HCEC 1CT (cell line): Measurements from ENCODE around the gene NEK9.
"Not testable (repeated sequence)": the region's sequence is repeated elsewhere in the genome, so short reads cannot be mapped to it uniquely, and the experiment has no call there.

Experiments
- DNase-seq: peaks from one replicate; pipeline ENCODE4 v3.0.0-alpha.2; 2017

NEK9 gene

DNA sequence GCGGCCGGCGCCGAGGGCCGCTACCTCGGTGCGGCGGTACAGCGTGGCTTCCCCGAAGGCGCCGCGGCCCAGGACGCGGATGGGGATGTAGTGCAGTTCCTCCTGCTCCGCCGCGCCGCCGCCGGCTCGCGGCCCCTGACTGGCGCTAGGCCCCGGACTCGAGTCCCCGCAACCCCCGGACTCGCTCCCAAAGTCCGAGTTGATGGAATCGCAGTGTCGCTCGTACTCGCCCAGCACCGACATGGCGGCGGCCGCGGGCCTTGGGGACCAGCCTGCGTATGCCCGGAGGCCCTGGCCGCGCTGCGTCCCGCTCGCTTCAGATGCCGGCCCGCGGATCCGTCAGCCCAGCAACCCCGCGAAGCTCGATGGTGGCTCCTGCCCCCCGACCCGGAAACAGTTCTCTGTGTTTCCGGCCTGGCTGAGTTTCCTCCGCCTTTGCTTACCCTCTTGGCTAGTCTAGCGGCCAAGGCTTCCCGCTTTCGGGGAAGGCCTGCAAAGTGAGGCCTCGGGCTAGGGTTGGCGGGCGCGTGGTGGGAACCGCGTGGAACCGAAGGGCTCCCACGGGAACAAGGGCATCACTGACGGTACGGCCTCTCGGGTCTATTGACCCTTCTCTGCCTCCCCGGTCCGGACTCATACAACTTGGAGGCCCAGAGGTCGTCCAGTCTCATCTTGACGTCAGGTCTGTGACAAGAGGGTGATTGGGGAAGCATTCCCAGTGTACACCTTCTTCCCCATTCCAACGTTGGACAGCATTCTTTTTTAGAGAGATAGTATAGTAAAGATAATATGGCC lies at the start of gene NEK9:
Gene NEK9 (minus strand): TSS at position 370 of the 795 bp plus-strand sequence. CDS start 127 bp downstream, at position 243.
- peak; percentile 84 for DNase-seq

GRCh38 chr14:75176142-75176820 lies 49.4 kb upstream of the NEK9 start, which contains the start of gene TMED10:
Gene TMED10 (minus strand): TSS chr14:75176612. CDS start chr14:75176579, 33 bp downstream.
- DNase-seq: peak; percentile 86

GRCh38 chr14:75175677-75176141 lies 48.9 kb upstream of the NEK9 start:
- DNase-seq: no peak

GRCh38 chr14:75174066-75174465 lies 47.2 kb upstream of the NEK9 start:
- no peak for DNase-seq

DNA sequence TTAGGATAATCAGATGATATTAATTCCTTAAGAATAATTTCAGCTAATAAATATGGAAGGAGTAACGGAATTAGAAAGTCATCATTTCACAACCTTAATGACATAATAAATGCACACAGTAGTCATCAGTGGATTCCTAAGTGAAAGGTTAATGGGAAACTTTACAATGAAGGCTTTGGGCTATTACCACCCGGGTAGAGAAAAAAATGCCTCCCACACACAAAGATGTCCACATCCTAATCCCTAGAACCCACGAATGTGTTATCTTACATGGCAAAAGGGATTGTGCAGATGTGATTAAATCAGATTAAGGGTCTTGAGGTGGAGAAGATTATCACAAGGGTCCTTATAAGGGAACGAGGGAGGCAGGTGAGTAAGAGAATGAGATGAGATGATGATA lies 43.9 kb upstream of the NEK9 start:
- no peak for DNase-seq

DNA sequence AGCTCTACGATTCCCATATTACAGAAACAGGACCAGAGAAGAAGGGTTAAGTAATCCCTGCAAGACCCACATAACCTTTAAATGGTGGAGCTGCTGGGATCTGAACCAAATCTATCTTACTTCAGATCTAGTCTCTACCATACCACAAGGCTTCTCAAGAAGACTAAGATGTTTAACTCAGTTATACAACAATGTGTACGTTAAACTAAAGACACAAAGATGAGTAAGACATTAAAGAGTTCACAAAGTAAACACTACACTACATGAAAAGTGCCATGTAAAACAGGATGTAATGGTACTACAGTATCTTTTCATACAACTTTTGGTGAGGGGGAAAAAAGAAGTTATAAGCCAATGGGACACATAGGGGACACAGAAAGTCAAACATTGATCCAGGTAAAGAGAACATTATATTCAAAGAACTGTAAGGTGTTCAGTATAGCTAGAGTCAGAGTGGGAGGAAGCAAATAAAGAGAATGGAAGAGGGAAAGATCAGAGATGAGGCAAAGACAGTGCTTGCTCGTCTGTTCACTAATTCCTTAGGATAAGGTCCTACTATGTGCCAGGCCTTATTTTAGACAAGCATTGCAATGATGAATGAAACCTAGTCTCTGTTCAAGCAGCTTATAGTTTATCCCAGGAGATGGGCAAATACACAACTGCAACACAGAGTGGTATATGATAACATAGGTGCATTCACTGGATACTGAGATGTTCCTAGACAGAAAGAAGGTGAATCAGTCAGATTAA lies 41.9 kb upstream of the NEK9 start:
- no peak for DNase-seq

DNA sequence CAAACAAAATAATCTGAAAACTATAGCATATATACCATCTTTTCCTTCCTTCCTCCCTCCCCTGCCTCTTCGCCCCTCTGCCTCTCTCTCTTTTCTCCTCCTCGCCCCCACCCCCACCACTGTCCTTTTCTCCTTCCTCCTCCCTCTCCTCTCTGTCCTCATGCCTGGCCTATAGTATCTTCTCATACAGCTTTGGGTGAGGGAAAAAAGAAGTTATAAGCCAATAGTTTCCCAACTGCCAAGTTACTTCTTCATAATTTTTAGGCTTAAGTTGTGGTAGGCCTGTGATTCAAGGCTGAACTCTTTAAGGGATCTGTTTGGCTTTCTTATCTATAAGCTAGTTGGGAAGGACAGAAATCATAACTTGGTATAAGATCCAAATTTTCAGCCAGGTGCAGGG lies 40.5 kb upstream of the NEK9 start:
- DNase-seq: no peak

DNA sequence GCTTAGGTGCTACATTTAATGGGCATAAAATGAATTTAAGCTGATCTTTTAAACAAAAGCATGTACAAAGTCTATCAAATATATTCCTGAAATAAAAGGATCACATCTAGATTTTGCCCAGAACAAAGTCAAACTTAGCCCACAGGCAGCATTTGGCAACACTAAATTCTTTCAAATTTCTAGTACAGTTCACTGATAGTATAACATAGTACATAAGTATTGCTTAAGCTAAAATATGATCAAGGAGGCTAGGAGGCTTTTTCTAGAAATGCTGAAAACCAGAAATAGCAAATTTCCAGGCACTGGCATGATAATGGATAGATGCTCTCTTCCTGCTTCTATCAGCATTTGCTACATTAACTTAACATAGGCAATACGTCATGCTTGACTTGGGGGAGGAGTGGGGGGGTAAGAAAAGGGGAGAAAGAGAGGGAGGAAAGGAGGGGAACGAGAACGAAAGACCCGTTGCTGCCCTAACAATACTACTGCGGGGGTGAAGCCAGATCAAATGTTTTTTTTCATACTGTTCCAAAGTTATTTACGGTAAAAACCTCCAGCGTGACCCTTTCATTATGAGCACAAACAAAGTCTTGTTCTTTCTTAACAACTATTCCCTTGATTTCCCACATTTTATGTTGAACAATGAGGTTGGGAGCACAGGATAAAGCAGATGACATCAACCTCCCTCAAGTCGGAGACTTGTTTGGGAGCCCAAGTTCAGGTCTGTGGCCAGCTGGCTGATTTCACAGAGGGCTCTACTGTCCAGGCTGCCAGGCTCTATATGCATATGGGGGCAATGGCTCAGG lies 38.9 kb upstream of the NEK9 start:
- no peak for DNase-seq

GRCh38 chr14:75164809-75165208 lies 38.0 kb upstream of the NEK9 start:
- no peak for DNase-seq

- no peak for DNase-seq
Measured at GRCh38 chr14:75163677-75164076, 36.8 kb upstream of the NEK9 start.

DNA sequence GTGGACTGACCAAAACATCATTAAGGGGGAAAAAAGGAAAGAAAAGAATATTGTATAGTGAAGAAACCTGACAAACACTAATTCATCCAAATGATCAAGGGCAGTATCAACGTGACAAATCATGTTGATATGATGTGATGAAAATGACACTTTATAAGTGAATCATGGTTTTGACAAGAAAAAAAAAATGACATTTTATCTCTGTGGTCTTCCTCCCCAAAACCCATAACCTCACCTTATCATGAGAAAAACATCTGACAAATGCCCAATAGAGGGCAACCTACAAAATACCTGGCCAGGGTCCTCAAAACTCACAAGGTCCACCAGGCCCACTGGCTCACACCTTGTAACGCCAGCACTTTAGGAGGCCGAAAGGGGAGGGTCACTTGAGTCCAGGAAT lies 35.8 kb upstream of the NEK9 start:
- DNase-seq: no peak

DNA sequence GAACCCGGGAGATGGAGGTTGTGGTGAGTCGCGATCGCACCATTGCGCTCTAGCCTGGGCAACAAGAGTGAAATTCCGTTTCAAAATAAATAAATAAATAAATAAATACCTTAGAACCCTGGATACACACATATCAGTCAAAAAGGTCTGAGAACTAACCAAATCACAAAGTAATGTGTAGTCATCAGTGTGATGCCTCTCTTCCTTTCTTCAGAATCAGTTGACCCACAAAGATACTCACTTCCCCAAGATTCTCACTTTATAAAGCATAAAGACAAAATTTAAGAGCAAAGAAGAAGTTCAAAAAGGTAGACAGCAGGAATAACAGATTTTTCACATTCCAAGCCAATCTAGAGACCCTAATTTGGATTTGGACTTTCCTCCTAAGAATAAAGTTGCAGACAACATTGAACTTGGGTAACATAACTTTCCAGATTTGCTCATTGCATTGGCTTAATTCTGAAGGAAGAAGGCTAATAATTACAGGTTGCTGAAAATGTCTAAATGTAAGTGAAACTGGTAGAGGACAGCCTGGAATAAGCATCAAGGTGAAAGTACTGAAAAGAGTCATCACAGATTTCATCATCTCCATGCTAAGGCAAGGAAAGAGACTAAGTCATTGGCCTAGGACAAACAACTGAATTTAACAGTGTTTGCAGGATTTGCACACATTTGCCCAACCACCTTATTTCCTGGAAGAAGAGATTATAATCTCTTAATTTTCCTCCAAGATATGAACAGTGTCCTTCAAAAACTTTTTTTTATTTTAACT lies 32.2 kb upstream of the NEK9 start:
- no peak for DNase-seq

GRCh38 chr14:75156901-75157300 lies 30.1 kb upstream of the NEK9 start:
- DNase-seq: no peak

DNA sequence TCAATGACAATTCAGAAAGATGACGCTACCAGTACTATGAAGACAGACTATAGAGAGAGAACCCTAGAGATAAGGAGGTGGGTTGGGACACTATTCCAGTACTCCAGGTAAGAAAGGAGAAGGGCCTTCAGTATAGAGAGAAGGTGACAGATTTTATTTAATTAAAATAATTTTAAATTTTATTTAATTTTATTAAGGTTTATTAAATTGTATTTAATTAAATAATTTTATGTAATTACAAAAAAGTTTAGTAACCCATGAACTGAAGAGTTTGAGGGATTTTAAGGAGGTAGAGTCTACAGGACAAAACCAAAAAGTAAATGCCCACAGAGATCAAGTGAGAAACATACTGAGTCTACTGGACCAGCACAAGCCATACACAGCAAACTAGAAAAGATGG lies 29.3 kb upstream of the NEK9 start:
- no peak for DNase-seq

DNA sequence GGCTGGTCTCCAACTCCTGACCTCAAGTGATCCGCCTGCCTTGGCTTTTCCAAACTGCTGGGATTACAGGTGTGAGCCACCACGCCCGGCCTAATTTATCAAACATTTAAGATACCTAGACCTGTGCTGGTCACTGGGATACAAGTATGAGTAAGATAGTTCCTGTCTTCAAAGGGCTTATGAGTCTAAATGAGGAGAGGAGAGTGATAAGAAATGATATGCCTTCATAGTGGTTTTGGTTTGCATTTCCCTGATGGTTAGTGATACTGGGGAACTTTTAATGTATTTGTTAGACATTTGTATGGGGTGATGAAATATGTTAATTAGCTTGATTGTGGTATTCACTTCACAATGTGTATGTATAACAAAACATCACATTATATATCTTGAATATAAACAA lies 28.3 kb upstream of the NEK9 start:
- DNase-seq: no peak

DNA sequence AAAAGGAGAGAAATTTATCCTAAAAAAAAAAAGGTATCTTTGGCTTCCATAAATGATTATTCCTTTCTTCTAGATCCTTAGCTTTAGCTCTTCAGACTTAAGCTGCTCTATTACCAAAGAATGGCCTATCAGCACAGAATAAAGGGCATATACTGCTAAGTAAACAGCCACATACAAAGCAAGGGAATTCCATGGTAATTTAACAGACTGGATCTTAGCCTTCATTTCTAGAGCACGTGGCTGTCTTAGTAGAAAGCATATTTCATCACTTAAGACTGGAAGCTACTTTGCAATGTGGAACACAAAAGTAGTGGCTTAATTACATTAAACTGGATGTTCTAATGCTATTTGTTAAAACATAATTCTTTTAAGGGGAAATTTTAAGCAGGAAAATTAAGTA lies 26.4 kb upstream of the NEK9 start:
- no peak for DNase-seq

- DNase-seq: no peak
Measured at GRCh38 chr14:75151851-75152250, 25.0 kb upstream of the NEK9 start.

DNA sequence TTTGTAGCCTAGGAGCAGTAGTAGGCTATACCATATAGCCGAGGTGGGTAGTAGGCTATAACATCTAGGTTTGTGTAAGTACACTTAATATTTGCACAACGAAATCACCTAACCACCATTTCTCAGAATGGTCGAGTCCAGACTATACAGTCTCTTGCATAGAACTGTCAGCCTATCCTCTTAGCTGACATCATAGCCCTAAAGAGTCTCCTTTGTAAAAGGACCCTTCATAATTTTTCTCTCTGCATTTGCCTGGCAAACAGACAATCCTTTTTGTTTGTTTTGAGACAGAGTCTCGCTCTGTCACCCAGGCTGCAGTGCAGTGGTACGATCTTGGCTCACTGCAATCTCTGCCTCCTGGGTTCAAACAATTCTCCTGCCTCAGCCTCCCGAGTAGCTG lies 23.8 kb upstream of the NEK9 start:
- not testable (repeated sequence) for DNase-seq

GRCh38 chr14:75150150-75150549 lies 23.3 kb upstream of the NEK9 start:
- peak; percentile 7 for DNase-seq

GRCh38 chr14:75147423-75148071 lies 20.7 kb upstream of the NEK9 start:
- peak; percentile 45 for DNase-seq

- no peak for DNase-seq
Measured at GRCh38 chr14:75144944-75145343, 18.1 kb upstream of the NEK9 start.
